ENCODE measurements around the gene SLC22A17. TPM values are rescaled to one million over a fixed set of nuclear protein-coding genes. Genes with fewer than 3 reads are reported as not detected.

SLC22A17 gene
- total RNA-seq, 1 experiment from 2014 or later = 42.3 TPM

GRCh38 chr14:23319746-23320583 lies 32.7 kb downstream of the SLC22A17 start (continued):
- no peak for TF ChIP-seq USF2 (CRISPR knock-in tag; IDR thresholded peaks at IDR 0.05)
- no peak for TF ChIP-seq NR2C2 (CRISPR knock-in tag; IDR thresholded peaks at IDR 0.05)
- TF ChIP-seq IRF2 (CRISPR knock-in tag; IDR thresholded peaks at IDR 0.05; ENCODE audit: borderline replicate concordance, low read depth) = no peak
- no peak for TF ChIP-seq ZNF671 (CRISPR knock-in tag; IDR thresholded peaks at IDR 0.05)
- TF ChIP-seq E2F4 (CRISPR knock-in tag; IDR thresholded peaks at IDR 0.05; ENCODE audit: borderline replicate concordance, low read depth) = no peak
- no peak for TF ChIP-seq JUN (CRISPR knock-in tag; IDR thresholded peaks at IDR 0.05)
- TF ChIP-seq MXD4 (CRISPR knock-in tag; IDR thresholded peaks at IDR 0.05; ENCODE audit: borderline replicate concordance) = no peak
- no peak for TF ChIP-seq ETV6 (CRISPR knock-in tag; IDR thresholded peaks at IDR 0.05)
- TF ChIP-seq KAT7 (CRISPR knock-in tag; IDR thresholded peaks at IDR 0.05; ENCODE audit: borderline replicate concordance) = no peak
- no peak for TF ChIP-seq AR (CRISPR knock-in tag; IDR thresholded peaks at IDR 0.05)
- no peak for TF ChIP-seq ZMAT4 (CRISPR knock-in tag; IDR thresholded peaks at IDR 0.05)

GRCh38 chr14:23316300-23316699 lies 36.4 kb downstream of the SLC22A17 start:
- H3K4me3 Mint-ChIP-seq = no peak overlapping the region
- CTCF ChIA-PET = interaction anchor here (0.9 to 1.1 kb wide), 3 partner anchors 44 to 247 kb away, joined by 3 to 5 read pairs (median 4); no protein-coding TSS in a partner anchor
- no peak for DNase-seq (ENCODE audit: low spot score)
- H3K9me3 Mint-ChIP-seq = no peaks in the 10 kb centered on the region
- ATAC-seq = no peak
- POLR2A ChIA-PET = no interaction called here
- TF ChIP-seq TP53 (CRISPR knock-in tag; IDR thresholded peaks at IDR 0.05) = no peak
- no peak for TF ChIP-seq ZNF425 (CRISPR knock-in tag; conservative IDR thresholded peaks at IDR 0.05)
- TF ChIP-seq STAT6 (CRISPR knock-in tag; conservative IDR thresholded peaks at IDR 0.05; ENCODE audit: low read depth) = no peak
- TF ChIP-seq ATF1 (CRISPR knock-in tag; IDR thresholded peaks at IDR 0.05) = no peak
- no peak for TF ChIP-seq USF2 (CRISPR knock-in tag; IDR thresholded peaks at IDR 0.05)
- H3K27me3 Mint-ChIP-seq (ENCODE audit: low read depth) = no peaks in the 10 kb centered on the region
- H3K27ac Mint-ChIP-seq = no peak overlapping the region
- H3K4me1 Mint-ChIP-seq = peaks cover 13% of the 10 kb centered on the region
- peaks cover 5% of the 10 kb centered on the region for H3K36me3 Mint-ChIP-seq
